ENCODE data around the gene SND1. TPM values are rescaled to one million over a fixed set of nuclear protein-coding genes. Genes with fewer than 3 reads are reported as not detected.
A peak's percentile ranks its signal among the peaks of the same experiment; 100 is the strongest.

Gene SND1
- total RNA-seq, 1 experiment from 2014 or later, result 218 TPM

GRCh38 chr7:127726476-127726875 is 74.5 kb downstream of the SND1 start:
- H4K8ac ChIP-seq (replicated peaks; ENCODE audit: insufficient read length, low read depth, low read length), result no peak overlapping the region
- TF ChIP-seq, protein P1, sequence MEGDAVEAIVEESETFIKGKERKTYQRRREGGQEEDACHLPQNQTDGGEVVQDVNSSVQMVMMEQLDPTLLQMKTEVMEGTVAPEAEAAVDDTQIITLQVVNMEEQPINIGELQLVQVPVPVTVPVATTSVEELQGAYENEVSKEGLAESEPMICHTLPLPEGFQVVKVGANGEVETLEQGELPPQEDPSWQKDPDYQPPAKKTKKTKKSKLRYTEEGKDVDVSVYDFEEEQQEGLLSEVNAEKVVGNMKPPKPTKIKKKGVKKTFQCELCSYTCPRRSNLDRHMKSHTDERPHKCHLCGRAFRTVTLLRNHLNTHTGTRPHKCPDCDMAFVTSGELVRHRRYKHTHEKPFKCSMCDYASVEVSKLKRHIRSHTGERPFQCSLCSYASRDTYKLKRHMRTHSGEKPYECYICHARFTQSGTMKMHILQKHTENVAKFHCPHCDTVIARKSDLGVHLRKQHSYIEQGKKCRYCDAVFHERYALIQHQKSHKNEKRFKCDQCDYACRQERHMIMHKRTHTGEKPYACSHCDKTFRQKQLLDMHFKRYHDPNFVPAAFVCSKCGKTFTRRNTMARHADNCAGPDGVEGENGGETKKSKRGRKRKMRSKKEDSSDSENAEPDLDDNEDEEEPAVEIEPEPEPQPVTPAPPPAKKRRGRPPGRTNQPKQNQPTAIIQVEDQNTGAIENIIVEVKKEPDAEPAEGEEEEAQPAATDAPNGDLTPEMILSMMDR (conservative IDR thresholded peaks at IDR 0.05), result no peak
- H3K18ac ChIP-seq (ENCODE audit: insufficient read length, low read depth, low read length), result no peak overlapping the region
- H3K9ac ChIP-seq (ENCODE audit: extremely low read depth, insufficient read length, low read length), result no peak overlapping the region
- no peaks in the 10 kb centered on the region for H3K23me2 ChIP-seq (ENCODE audit: insufficient read length, low read depth, low read length, poor library complexity, severe bottlenecking)
- H3K4ac ChIP-seq (ENCODE audit: low read depth, low read length), result no peak overlapping the region
- WGBS (ENCODE audit: extremely low coverage, insufficient read length, low lambda C conversion rate), result no CpG with 5 or more reads among the region's 3 CpGs
- H4K5ac ChIP-seq (ENCODE audit: insufficient read length, low read depth, low read length), result no peak overlapping the region
- 0 out of 7 replicates have a peak overlapping the region, but pooled peaks of 1 of the 3 experiments have one; percentile 58 for H3K27ac Mint-ChIP-seq
- no peak overlapping the region for H3T11ph ChIP-seq (ENCODE audit: low read length)
- 0 out of 2 replicates have a peak, but pooled peaks cover 1% of the 10 kb centered on the region for H3K79me2 ChIP-seq (ENCODE audit: insufficient read depth, low read length)
- no peaks in the 10 kb centered on the region for H4K20me1 ChIP-seq (ENCODE audit: control insufficient read depth, insufficient read depth, insufficient read length)
- H2BK20ac ChIP-seq (ENCODE audit: low read depth, low read length, poor library complexity, severe bottlenecking), result no peak overlapping the region
- no peak overlapping the region for H2BK120ac ChIP-seq (ENCODE audit: low read depth, low read length, poor library complexity, severe bottlenecking)
- H3K36me3 Mint-ChIP-seq (ENCODE audit: insufficient read depth in 1 of 3, low read depth in 3 of 3), result peaks cover 32 to 57% (median 44%) of the 10 kb centered on the region in 3 experiments; a peak in 6 of 7 replicates
- H2BK15ac ChIP-seq (ENCODE audit: low read depth, low read length), result no peak overlapping the region
- H3K4me1 Mint-ChIP-seq, result peaks cover 42 to 55% of the 10 kb centered on the region in 2 experiments
- H3K4me3 Mint-ChIP-seq, result no peak overlapping the region
- H2AFZ ChIP-seq (ENCODE audit: low read length), result no peak overlapping the region
- H2AK5ac ChIP-seq (ENCODE audit: insufficient read length, low read length), result no peak overlapping the region
- no peak overlapping the region for H3K23ac ChIP-seq (ENCODE audit: insufficient read length, low read depth, low read length)
- peaks cover 22% of the 10 kb centered on the region for H3K27me3 Mint-ChIP-seq (ENCODE audit: low read depth)
- H3K79me1 ChIP-seq (ENCODE audit: insufficient read depth, low read depth, low read length, poor library complexity, severe bottlenecking), result peaks cover 6% of the 10 kb centered on the region
- no peak overlapping the region for H3K4me2 ChIP-seq (ENCODE audit: insufficient read depth, insufficient read length, low read length)
- H3K14ac ChIP-seq (ENCODE audit: insufficient read depth, low read length), result no peak overlapping the region
- H3K9me3 Mint-ChIP-seq, result no peaks in the 10 kb centered on the region
- no peak overlapping the region for H4K91ac ChIP-seq (ENCODE audit: insufficient read length, low read depth, low read length)
- peak; percentile 54 for DNase-seq
- no peak overlapping the region for H3K27ac ChIP-seq (ENCODE audit: insufficient read length, low read depth, low read length)
- no peaks in the 10 kb centered on the region for H3K9me3 ChIP-seq (ENCODE audit: control insufficient read depth, low read depth, low read length)
- no peaks in the 10 kb centered on the region for H3K27me3 ChIP-seq (ENCODE audit: insufficient read depth, low read length)
- H2BK5ac ChIP-seq (ENCODE audit: insufficient read length, low read length), result no peak overlapping the region
- no peak overlapping the region for H3K56ac ChIP-seq (ENCODE audit: insufficient read length, low read depth, low read length)
- H2BK12ac ChIP-seq (ENCODE audit: insufficient read length, low read depth, low read length), result no peak overlapping the region
- peaks cover 5% of the 10 kb centered on the region; the same call in 1 of the 2 replicates for H3K4me1 ChIP-seq (ENCODE audit: insufficient read depth, low read length)

Data from H9 (cell line).